SK-N-SH (cell line): Measurements from ENCODE around the gene SMIM34. TPM values are rescaled to one million over a fixed set of nuclear protein-coding genes. Genes with fewer than 3 reads are reported as not detected.

Source experiments
- CTCF ChIA-PET: fragments of 300-600, 350-600 bp; formaldehyde crosslinking; extraction: SDS; loops from one replicate; lab custom pipeline; 2021; lab: Yijun Ruan, JAX
- POLR2A ChIA-PET: fragments of 350-600 bp; sonication (Branson Sonifier 250); formaldehyde crosslinking; extraction: SDS; loops from one replicate; lab custom pipeline; 2020; ENCODE audit warnings: antibody characterized with exemption, inconsistent platforms; lab: Yijun Ruan, JAX
- DNase-seq: peaks from one replicate; pipeline ENCODE4 v3.0.0; 2012
- H2AFZ ChIP-seq: fragments of 200-600 bp; sonication (generic); 2 replicates; pipeline ENCODE4 v1.8.1; 2016; ENCODE audit warnings: antibody characterized with exemption, mild to moderate bottlenecking, low read depth
- H3F3A ChIP-seq: fragments of 200-600 bp; sonication (generic); replicated peaks from 2 replicates; pipeline ENCODE3; 2016; ENCODE audit warnings: antibody characterized with exemption, mild to moderate bottlenecking; ENCODE audit not compliant: insufficient read depth
- H3K27ac ChIP-seq, 2 experiments: fragments of 200-500 bp in 1 of 2; fragments of 200-600 bp in 1 of 2; sonication (Bioruptor generic) in 1 of 2; sonication (generic), shearing (Covaris generic) in 1 of 2; 2 replicates each; pipeline versions ENCODE4 v1.5.1 to v1.6.1; 2014 to 2016; ENCODE audit warnings: low read depth in 2 of 2, inconsistent platforms in 1 of 2, low read length in 1 of 2, mild to moderate bottlenecking in 1 of 2, mixed read lengths in 1 of 2
- H3K27me3 ChIP-seq: fragments of 200-600 bp; sonication (generic), shearing (Covaris generic); 2 replicates; pipeline ENCODE4 v1.6.1; 2016; ENCODE audit warnings: mixed run types; ENCODE audit not compliant: insufficient read depth
- H3K36me3 ChIP-seq, 2 experiments: fragments of 200-500 bp in 1 of 2; fragments of 200-600 bp in 1 of 2; sonication (Bioruptor generic) in 1 of 2; sonication (generic) in 1 of 2; replicated peaks in 1 of 2; 2 replicates each; pipeline versions ENCODE3 to v1.5.1; 2014 to 2016; ENCODE audit warnings: low read length in 1 of 2, mild to moderate bottlenecking in 1 of 2; ENCODE audit not compliant: insufficient read depth in 2 of 2, control insufficient read depth in 1 of 2
- H3K4me1 ChIP-seq, 2 experiments: fragments of 200-500 bp in 1 of 2; fragments of 200-600 bp in 1 of 2; sonication (Bioruptor generic) in 1 of 2; sonication (generic), shearing (Covaris generic) in 1 of 2; 2 replicates each; pipeline versions ENCODE4 v1.5.1 to v1.6.1; 2014 to 2016; ENCODE audit warnings: low read depth in 1 of 2, low read length in 1 of 2, mixed run types in 1 of 2; ENCODE audit not compliant: insufficient read depth in 2 of 2, control insufficient read depth in 1 of 2
- H3K4me2 ChIP-seq: fragments of 200-600 bp; sonication (generic), shearing (Covaris generic); 2 replicates; pipeline ENCODE4 v1.6.1; 2017; ENCODE audit warnings: mixed run types
- H3K4me3 ChIP-seq, 2 experiments: fragments of 200-500 bp in 1 of 2; fragments of 200-600 bp in 1 of 2; sonication (Bioruptor generic) in 1 of 2; sonication (generic), shearing (Covaris generic) in 1 of 2; 2 replicates each; pipeline versions ENCODE4 v1.5.1 to v1.8.1; 2014 to 2016; ENCODE audit warnings: low read depth in 2 of 2, inconsistent platforms in 1 of 2, low read length in 1 of 2, mild to moderate bottlenecking in 1 of 2, mixed read lengths in 1 of 2, moderate library complexity in 1 of 2
- H3K79me2 ChIP-seq: fragments of 200-600 bp; sonication (generic); 2 replicates; pipeline ENCODE4 v1.8.1; 2017; ENCODE audit warnings: mild to moderate bottlenecking; ENCODE audit not compliant: insufficient read depth
- H3K9ac ChIP-seq: fragments of 200-600 bp; sonication (generic); 2 replicates; pipeline ENCODE4 v1.6.1; 2017; ENCODE audit warnings: mixed run types
- H3K9me2 ChIP-seq: fragments of 200-600 bp; sonication (generic); 2 replicates; pipeline ENCODE4 v1.6.1; 2017; ENCODE audit warnings: mixed run types
- H3K9me3 ChIP-seq: fragments of 200-600 bp; sonication (generic); 2 replicates; pipeline ENCODE4 v1.6.1; 2017; ENCODE audit warnings: mixed run types, mild to moderate bottlenecking, moderate library complexity
- H4K20me1 ChIP-seq: fragments of 200-600 bp; sonication (generic); 2 replicates; pipeline ENCODE4 v1.6.1; 2017; ENCODE audit warnings: mild to moderate bottlenecking, mixed run types; ENCODE audit not compliant: insufficient read depth
- ELF1 ChIP-seq: IDR thresholded peaks from 2 replicates; pipeline ENCODE4 v1.4.0; 2012
- GATA2 ChIP-seq: sonication (generic); formaldehyde crosslinking; IDR thresholded peaks from 2 replicates; pipeline ENCODE4 v1.5.0; 2020; ENCODE audit warnings: mild to moderate bottlenecking, missing genetic modification reagents
- MEF2A ChIP-seq: IDR thresholded peaks from 2 replicates; pipeline ENCODE4 v1.4.0; 2012; ENCODE audit warnings: low read depth, borderline replicate concordance
- TEAD4 ChIP-seq: IDR thresholded peaks from 2 replicates; pipeline ENCODE4 v1.4.0; 2012; ENCODE audit warnings: mild to moderate bottlenecking, borderline replicate concordance; ENCODE audit not compliant: insufficient read depth
- YY1 ChIP-seq: IDR thresholded peaks from 2 replicates; pipeline ENCODE4 v1.4.0; 2012; ENCODE audit warnings: low read depth, mild to moderate bottlenecking
- WGBS: methylation state at CpG from one replicate; pipeline ENCODE4 v1.1.6; 2017; ENCODE audit warnings: low lambda C conversion rate; 5-methylcytosine and 5-hydroxymethylcytosine counted together
- polyA plus RNA-seq, 3 experiments: library from polyadenylated mRNA; depleted of rRNA; stranded (reverse); fragments of >200 nt; gene quantifications; 2 replicates each; pipeline ENCODE4 v1.2.3, GENCODE V29; 2012
- small RNA-seq, 7 experiments: library from RNA; depleted of rRNA; stranded (forward); fragments of <200 nt; gene quantifications; one replicate each; pipeline ENCODE3, GENCODE V24; 2012
- TF ChIP-seq, protein P1 (sequence below): IDR thresholded peaks from 2 replicates; pipeline ENCODE4 v1.4.0; 2012; ENCODE audit warnings: low read depth
- TF ChIP-seq, protein P2 (sequence below): IDR thresholded peaks from 2 replicates; pipeline ENCODE4 v1.6.1; 2012; ENCODE audit warnings: mild to moderate bottlenecking, low read depth, low read length, moderate library complexity
- TF ChIP-seq, protein P3 (sequence below): IDR thresholded peaks from 2 replicates; pipeline ENCODE4; 2012

The SMIM34 gene
- polyA plus RNA-seq, 1 of the 3 experiments (the other 2 are of a cell fraction) = not detected

DNA sequence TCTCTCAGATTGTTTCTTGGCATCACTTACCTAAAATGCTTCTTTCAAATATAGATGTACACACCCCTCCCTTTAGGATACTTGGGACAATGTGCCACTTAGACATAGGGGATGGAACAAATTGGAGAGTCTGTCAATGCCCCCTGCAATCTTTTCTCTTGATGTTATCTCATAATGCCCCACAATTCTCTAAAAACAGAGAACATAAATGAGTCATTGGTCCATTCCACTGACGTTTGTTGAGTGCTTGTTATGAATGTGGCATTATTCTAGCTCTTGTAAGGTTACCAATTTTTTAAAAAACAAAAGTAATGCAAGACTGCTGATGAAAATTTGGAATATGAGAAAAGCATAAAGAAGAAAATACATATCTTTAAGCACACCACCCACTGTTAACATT, 54.0 kb downstream of the SMIM34 start:
- ChIA-PET CTCF (no interaction called here), POLR2A (no interaction called here)
- Histone ChIP-seq H3K4me3 (no peak overlapping the region), H3K9me2 (no peaks in the 10 kb centered on the region), H3K9me3 (no peaks in the 10 kb centered on the region), H3K27me3 (no peaks in the 10 kb centered on the region; the same call in 1 of the 2 replicates), H2AFZ (no peak overlapping the region), H3F3A (no peaks in the 10 kb centered on the region), H3K9ac (no peak overlapping the region), H3K4me2 (no peak overlapping the region), H4K20me1 (no peaks in the 10 kb centered on the region), H3K79me2 (no peaks in the 10 kb centered on the region), H3K36me3 (no peaks in the 10 kb centered on the region), H3K27ac (no peak overlapping the region), H3K4me1 (no peaks in the 10 kb centered on the region)
- no peak for DNase-seq
- 13% methylated on average over 1 of the region's 1 CpG for WGBS
- no peak for TF ChIP-seq MEF2A
- TF ChIP-seq, protein P1, sequence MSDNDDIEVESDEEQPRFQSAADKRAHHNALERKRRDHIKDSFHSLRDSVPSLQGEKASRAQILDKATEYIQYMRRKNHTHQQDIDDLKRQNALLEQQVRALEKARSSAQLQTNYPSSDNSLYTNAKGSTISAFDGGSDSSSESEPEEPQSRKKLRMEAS = no peak
- no peak for TF ChIP-seq GATA2 (CRISPR knock-in tag)
- TF ChIP-seq, protein P2, sequence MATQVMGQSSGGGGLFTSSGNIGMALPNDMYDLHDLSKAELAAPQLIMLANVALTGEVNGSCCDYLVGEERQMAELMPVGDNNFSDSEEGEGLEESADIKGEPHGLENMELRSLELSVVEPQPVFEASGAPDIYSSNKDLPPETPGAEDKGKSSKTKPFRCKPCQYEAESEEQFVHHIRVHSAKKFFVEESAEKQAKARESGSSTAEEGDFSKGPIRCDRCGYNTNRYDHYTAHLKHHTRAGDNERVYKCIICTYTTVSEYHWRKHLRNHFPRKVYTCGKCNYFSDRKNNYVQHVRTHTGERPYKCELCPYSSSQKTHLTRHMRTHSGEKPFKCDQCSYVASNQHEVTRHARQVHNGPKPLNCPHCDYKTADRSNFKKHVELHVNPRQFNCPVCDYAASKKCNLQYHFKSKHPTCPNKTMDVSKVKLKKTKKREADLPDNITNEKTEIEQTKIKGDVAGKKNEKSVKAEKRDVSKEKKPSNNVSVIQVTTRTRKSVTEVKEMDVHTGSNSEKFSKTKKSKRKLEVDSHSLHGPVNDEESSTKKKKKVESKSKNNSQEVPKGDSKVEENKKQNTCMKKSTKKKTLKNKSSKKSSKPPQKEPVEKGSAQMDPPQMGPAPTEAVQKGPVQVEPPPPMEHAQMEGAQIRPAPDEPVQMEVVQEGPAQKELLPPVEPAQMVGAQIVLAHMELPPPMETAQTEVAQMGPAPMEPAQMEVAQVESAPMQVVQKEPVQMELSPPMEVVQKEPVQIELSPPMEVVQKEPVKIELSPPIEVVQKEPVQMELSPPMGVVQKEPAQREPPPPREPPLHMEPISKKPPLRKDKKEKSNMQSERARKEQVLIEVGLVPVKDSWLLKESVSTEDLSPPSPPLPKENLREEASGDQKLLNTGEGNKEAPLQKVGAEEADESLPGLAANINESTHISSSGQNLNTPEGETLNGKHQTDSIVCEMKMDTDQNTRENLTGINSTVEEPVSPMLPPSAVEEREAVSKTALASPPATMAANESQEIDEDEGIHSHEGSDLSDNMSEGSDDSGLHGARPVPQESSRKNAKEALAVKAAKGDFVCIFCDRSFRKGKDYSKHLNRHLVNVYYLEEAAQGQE = no peak
- TF ChIP-seq, protein P3, sequence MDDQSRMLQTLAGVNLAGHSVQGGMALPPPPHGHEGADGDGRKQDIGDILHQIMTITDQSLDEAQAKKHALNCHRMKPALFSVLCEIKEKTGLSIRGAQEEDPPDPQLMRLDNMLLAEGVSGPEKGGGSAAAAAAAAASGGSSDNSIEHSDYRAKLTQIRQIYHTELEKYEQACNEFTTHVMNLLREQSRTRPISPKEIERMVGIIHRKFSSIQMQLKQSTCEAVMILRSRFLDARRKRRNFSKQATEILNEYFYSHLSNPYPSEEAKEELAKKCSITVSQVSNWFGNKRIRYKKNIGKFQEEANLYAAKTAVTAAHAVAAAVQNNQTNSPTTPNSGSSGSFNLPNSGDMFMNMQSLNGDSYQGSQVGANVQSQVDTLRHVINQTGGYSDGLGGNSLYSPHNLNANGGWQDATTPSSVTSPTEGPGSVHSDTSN = no peak
- no peak for TF ChIP-seq YY1
- no peak for TF ChIP-seq ELF1
- TF ChIP-seq TEAD4 = no peak

Small RNA genes lying within 50 kb of the gene (small RNA-seq; reads per million reads assigned to genes)
- gene RF00614 = 0 to 0.13 (median 0) reads per million in 7 experiments

Other genes with a start within 250 kb of the SMIM34 start
- gene KCNE2, start 59.9 kb downstream of the SMIM34 start, polyA plus RNA-seq (2012; rRNA removed) = 0.05 TPM in 1 of 2 replicates, not detected in the other
- gene SMIM11, start 48.4 kb downstream of the SMIM34 start, polyA plus RNA-seq (2012; rRNA removed) = 15.0 and 21.6 TPM in 2 replicates
- gene KCNE1, start 88.3 kb upstream of the SMIM34 start, polyA plus RNA-seq (2012; rRNA removed) = 0.06 and 0.16 TPM in 2 replicates
- 16.7 and 22.0 TPM in 2 replicates for gene RCAN1, start 191.2 kb upstream of the SMIM34 start, polyA plus RNA-seq (2012; rRNA removed)
- 0.03 and 0.08 TPM in 2 replicates for gene CLIC6, start 245.0 kb upstream of the SMIM34 start, polyA plus RNA-seq (2012; rRNA removed)